SK-N-SH treated with all-trans-retinoic acid at 6 μM for 48 hours (cell line): ENCODE measurements around the gene NYAP2.

Experiments
- ATAC-seq: fragments of 200-7000 bp; cut with Tn5 transposase; 3 replicates; pipeline ENCODE4 v1.9.1; 2020; ENCODE audit warnings: mild to moderate bottlenecking, moderate library complexity
- ARNTL ChIP-seq: fragments of 450-650 bp; formaldehyde crosslinking; IDR thresholded peaks from 2 replicates; pipeline ENCODE4 v1.5.0; 2020; ENCODE audit warnings: low read depth, mild to moderate bottlenecking, moderate library complexity, borderline replicate concordance
- CSDC2 ChIP-seq: fragments of 250-450 bp; sonication (Bioruptor Pico); IDR thresholded peaks from 2 replicates; pipeline ENCODE4 v1.5.0; 2020; ENCODE audit warnings: mild to moderate bottlenecking, moderate library complexity
- GLIS3 ChIP-seq: fragments of 250-450 bp; sonication (Bioruptor Pico); IDR thresholded peaks from 2 replicates; pipeline ENCODE4 v1.5.0; 2020; ENCODE audit warnings: mild to moderate bottlenecking, moderate library complexity
- ISL1 ChIP-seq: fragments of 250-450 bp; sonication (Bioruptor Pico); IDR thresholded peaks from 2 replicates; pipeline ENCODE4 v2.1.2; 2022; ENCODE audit warnings: mild to moderate bottlenecking, moderate library complexity
- OSR1 ChIP-seq: fragments of 250-450 bp; sonication (Bioruptor Pico); IDR thresholded peaks from 2 replicates; pipeline ENCODE4 v1.8.0; 2022; ENCODE audit warnings: moderate library complexity, mild to moderate bottlenecking, inconsistent platforms
- PATZ1 ChIP-seq: fragments of 250-450 bp; sonication (Bioruptor Pico); IDR thresholded peaks from 2 replicates; pipeline ENCODE4 v1.8.0; 2020; ENCODE audit warnings: mild to moderate bottlenecking, moderate library complexity, borderline replicate concordance
- PPARA ChIP-seq: fragments of 250-450 bp; sonication (Bioruptor Pico); IDR thresholded peaks from 2 replicates; pipeline ENCODE4 v1.5.0; 2020; ENCODE audit warnings: mild to moderate bottlenecking, borderline replicate concordance
- RARB ChIP-seq: fragments of 250-450 bp; sonication (Bioruptor Pico); IDR thresholded peaks from 2 replicates; pipeline ENCODE4 v1.8.0; 2021; ENCODE audit warnings: mild to moderate bottlenecking, moderate library complexity
- SNAI2 ChIP-seq: fragments of 250-450 bp; sonication (Bioruptor Pico); IDR thresholded peaks from 2 replicates; pipeline ENCODE4 v1.5.0; 2020; ENCODE audit warnings: mild to moderate bottlenecking, moderate library complexity
- TCF4 ChIP-seq: fragments of 250-450 bp; sonication (Bioruptor Pico); IDR thresholded peaks from 2 replicates; pipeline ENCODE4 v1.8.0; 2021; ENCODE audit warnings: mild to moderate bottlenecking, moderate library complexity, borderline replicate concordance
- TSHZ2 ChIP-seq: fragments of 250-450 bp; sonication (Bioruptor Pico); IDR thresholded peaks from 2 replicates; pipeline ENCODE4 v1.5.0; 2020; ENCODE audit warnings: mild to moderate bottlenecking, moderate library complexity
- ZC3H10 ChIP-seq: fragments of 250-450 bp; sonication (Bioruptor Pico); IDR thresholded peaks from 2 replicates; pipeline ENCODE4 v1.5.1; 2021; ENCODE audit warnings: mild to moderate bottlenecking, moderate library complexity
- ZFP3 ChIP-seq: fragments of 250-450 bp; sonication (Bioruptor Pico); IDR thresholded peaks from 2 replicates; pipeline ENCODE4 v1.5.0; 2020; ENCODE audit warnings: mild to moderate bottlenecking, moderate library complexity
- ZFP30 ChIP-seq: fragments of 450-650 bp; formaldehyde crosslinking; IDR thresholded peaks from 2 replicates; pipeline ENCODE4 v1.5.0; 2022; ENCODE audit warnings: mild to moderate bottlenecking, moderate library complexity
- ZNF565 ChIP-seq: fragments of 450-650 bp; formaldehyde crosslinking; conservative IDR thresholded peaks from 2 replicates; pipeline ENCODE4 v1.5.0; 2020; ENCODE audit warnings: low read depth, mild to moderate bottlenecking, moderate library complexity
- ZNF8 ChIP-seq: fragments of 450-650 bp; formaldehyde crosslinking; IDR thresholded peaks from 2 replicates; pipeline ENCODE4 v1.5.0; 2020; ENCODE audit warnings: mild to moderate bottlenecking, moderate library complexity
- TF ChIP-seq, protein P1 (sequence below): fragments of 250-450 bp; sonication (Bioruptor Pico); IDR thresholded peaks from 2 replicates; pipeline ENCODE4 v1.5.1; 2020; ENCODE audit warnings: low read depth, mild to moderate bottlenecking, moderate library complexity
- TF ChIP-seq, protein P2 (sequence below): fragments of 250-450 bp; sonication (Bioruptor Pico); IDR thresholded peaks from 2 replicates; pipeline ENCODE4 v1.8.0; 2021; ENCODE audit warnings: low read depth, mild to moderate bottlenecking, moderate library complexity, borderline replicate concordance

NYAP2 gene

GRCh38 chr2:225465827-225466226 lies 66.3 kb downstream of the NYAP2 start (continued):
- no peak for TF ChIP-seq ZNF565 (CRISPR knock-in tag)

GRCh38 chr2:225466891-225467604 lies 67.5 kb downstream of the NYAP2 start:
- no peak for ATAC-seq
- TF ChIP-seq TSHZ2 (CRISPR knock-in tag) (no peak), CSDC2 (CRISPR knock-in tag) (no peak), ZFP30 (CRISPR knock-in tag) (no peak)

DNA sequence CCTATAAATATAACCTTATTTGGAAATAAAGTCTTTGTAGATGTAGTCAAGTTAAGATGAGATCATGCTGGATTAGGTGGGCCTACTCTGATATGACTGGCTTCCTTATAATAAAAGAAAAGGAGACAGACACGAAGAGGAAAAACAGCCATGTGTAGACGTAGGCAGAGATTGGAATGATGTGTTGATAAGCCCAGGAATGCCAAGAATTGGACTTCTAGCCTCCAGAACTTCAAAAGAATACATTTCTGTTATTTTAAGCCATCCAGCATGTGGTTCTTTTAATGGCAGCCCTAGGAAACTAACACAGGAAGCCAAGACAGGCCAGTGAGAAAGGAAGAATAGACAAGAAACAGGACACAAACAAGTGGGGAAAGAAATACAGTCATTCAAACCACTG lies 68.6 kb downstream of the NYAP2 start:
- TF ChIP-seq, protein P1, sequence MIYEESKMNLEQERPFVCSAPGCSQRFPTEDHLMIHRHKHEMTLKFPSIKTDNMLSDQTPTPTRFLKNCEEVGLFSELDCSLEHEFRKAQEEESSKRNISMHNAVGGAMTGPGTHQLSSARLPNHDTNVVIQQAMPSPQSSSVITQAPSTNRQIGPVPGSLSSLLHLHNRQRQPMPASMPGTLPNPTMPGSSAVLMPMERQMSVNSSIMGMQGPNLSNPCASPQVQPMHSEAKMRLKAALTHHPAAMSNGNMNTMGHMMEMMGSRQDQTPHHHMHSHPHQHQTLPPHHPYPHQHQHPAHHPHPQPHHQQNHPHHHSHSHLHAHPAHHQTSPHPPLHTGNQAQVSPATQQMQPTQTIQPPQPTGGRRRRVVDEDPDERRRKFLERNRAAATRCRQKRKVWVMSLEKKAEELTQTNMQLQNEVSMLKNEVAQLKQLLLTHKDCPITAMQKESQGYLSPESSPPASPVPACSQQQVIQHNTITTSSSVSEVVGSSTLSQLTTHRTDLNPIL (CRISPR knock-in tag) = no peak
- TF ChIP-seq OSR1 (CRISPR knock-in tag) (no peak), ZNF8 (no peak), ISL1 (CRISPR knock-in tag) (peak; percentile 76), GLIS3 (CRISPR knock-in tag) (no peak), ZC3H10 (CRISPR knock-in tag) (no peak)

GRCh38 chr2:225471039-225471438 lies 71.5 kb downstream of the NYAP2 start:
- ATAC-seq = no peak
- TF ChIP-seq, protein P2, sequence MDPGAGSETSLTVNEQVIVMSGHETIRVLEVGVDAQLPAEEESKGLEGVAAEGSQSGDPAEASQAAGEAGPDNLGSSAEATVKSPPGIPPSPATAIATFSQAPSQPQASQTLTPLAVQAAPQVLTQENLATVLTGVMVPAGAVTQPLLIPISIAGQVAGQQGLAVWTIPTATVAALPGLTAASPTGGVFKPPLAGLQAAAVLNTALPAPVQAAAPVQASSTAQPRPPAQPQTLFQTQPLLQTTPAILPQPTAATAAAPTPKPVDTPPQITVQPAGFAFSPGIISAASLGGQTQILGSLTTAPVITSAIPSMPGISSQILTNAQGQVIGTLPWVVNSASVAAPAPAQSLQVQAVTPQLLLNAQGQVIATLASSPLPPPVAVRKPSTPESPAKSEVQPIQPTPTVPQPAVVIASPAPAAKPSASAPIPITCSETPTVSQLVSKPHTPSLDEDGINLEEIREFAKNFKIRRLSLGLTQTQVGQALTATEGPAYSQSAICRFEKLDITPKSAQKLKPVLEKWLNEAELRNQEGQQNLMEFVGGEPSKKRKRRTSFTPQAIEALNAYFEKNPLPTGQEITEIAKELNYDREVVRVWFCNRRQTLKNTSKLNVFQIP (CRISPR knock-in tag) = no peak
- TF ChIP-seq ZFP30 (CRISPR knock-in tag) (no peak), ZNF8 (no peak), ARNTL (no peak), TSHZ2 (CRISPR knock-in tag) (no peak), RARB (CRISPR knock-in tag) (no peak), TCF4 (CRISPR knock-in tag) (no peak), PPARA (CRISPR knock-in tag) (no peak), GLIS3 (CRISPR knock-in tag) (no peak), ISL1 (CRISPR knock-in tag) (no peak), ZNF565 (CRISPR knock-in tag) (no peak), PATZ1 (CRISPR knock-in tag) (no peak), ZFP3 (CRISPR knock-in tag) (no peak), ZC3H10 (CRISPR knock-in tag) (no peak), OSR1 (CRISPR knock-in tag) (no peak), SNAI2 (CRISPR knock-in tag) (no peak)

More for the DNA sequence above, 68.6 kb downstream of the NYAP2 start:
- ATAC-seq = no peak
